Bronchus fibroblast of lung (primary cell): ENCODE measurements around the gene PPP1R9B. TPM values are rescaled to one million over a fixed set of nuclear protein-coding genes. Genes with fewer than 3 reads are reported as not detected.

ENCODE experiments used
- total RNA-seq: library from RNA; depleted of rRNA; stranded (reverse); fragments of >200 nt; gene quantifications from 2 replicates; pipeline ENCODE4 v1.2.3, GENCODE V29; 2015

Gene PPP1R9B
- total RNA-seq = 30.5 and 32.3 TPM in 2 replicates

GRCh38 chr17:50150354-50151040 lies at the start of gene PPP1R9B:
Gene PPP1R9B, minus strand, starts transcription at chr17:50150677. Its CDS starts 164 bp downstream, at chr17:50150513.

GRCh38 chr17:50165867-50166517 lies 15.5 kb upstream of the PPP1R9B start, which contains the start of gene SGCA:
Gene SGCA, plus strand, starts transcription at chr17:50166005. Its CDS starts 36 bp downstream, at chr17:50166041.

GRCh38 chr17:50129728-50130558 lies 20.5 kb downstream of the PPP1R9B start, which contains the start of gene SAMD14:
Gene SAMD14, minus strand, starts transcription at chr17:50130160. Its CDS starts 5,201 bp downstream, at chr17:50124959.

GRCh38 chr17:50094753-50095619 lies 55.5 kb downstream of the PPP1R9B start, which contains the start of gene PDK2:
Gene PDK2, plus strand, starts transcription at chr17:50095351. Its CDS starts 85 bp downstream, at chr17:50095436.

Other genes starting within 250 kb of the PPP1R9B start
- not detected in 2 replicates for gene DLX4, start 181.5 kb downstream of the PPP1R9B start, total RNA-seq
- not detected in 2 replicates for gene DLX3, start 155.5 kb downstream of the PPP1R9B start, total RNA-seq
- 219 and 249 TPM in 2 replicates for gene ITGA3, start 94.6 kb downstream of the PPP1R9B start, total RNA-seq
- 10.0 and 11.3 TPM in 2 replicates for gene PDK2, start 55.3 kb downstream of the PPP1R9B start, total RNA-seq
- gene SAMD14, start 20.5 kb downstream of the PPP1R9B start, total RNA-seq = 1.0 and 1.8 TPM in 2 replicates
- 0.15 TPM in 1 of 2 replicates, not detected in the other for gene SGCA, start 15.3 kb upstream of the PPP1R9B start, total RNA-seq
- gene COL1A1, start 51.0 kb upstream of the PPP1R9B start, total RNA-seq = 924 and 938 TPM in 2 replicates
- gene TMEM92, start 123.8 kb upstream of the PPP1R9B start, total RNA-seq = under 0.01 and 0.15 TPM in 2 replicates
- 39.8 and 40.3 TPM in 2 replicates for gene XYLT2, start 195.4 kb upstream of the PPP1R9B start, total RNA-seq
- 114 and 130 TPM in 2 replicates for gene MRPL27, start 222.5 kb upstream of the PPP1R9B start, total RNA-seq
- 10.8 and 15.6 TPM in 2 replicates for gene EME1, start 222.6 kb upstream of the PPP1R9B start, total RNA-seq
- gene LRRC59, start 246.8 kb upstream of the PPP1R9B start, total RNA-seq = 233 and 248 TPM in 2 replicates